HG02870 (cell line): ENCODE measurements around the gene TLN1.

Experiments used
- ATAC-seq: cut with Tn5 transposase; IDR thresholded peaks from one replicate; pipeline ENCODE4 v1.9.1; 2021; ENCODE audit warnings: mild to moderate bottlenecking, moderate library complexity; ENCODE audit not compliant: unreplicated experiment

Gene TLN1

DNA sequence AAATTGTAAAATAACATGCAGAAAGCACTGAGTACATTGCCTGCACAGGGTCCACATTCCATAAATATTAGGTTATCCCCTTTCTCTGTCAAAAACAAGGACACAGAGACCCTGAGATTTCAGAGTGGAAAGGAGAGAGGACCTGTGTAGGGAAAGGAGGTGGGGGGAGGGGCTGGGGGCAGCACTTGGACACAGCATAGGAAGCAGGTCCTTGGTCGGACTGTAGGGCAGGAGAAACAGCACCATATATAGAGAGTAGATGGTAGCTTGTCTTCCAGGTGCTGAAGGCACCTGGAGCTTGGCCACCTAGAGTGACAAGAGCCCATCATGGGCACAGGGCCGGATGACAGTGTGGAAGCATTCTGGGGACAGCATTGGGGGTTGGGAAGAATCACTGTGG lies 44.7 kb downstream of the TLN1 start:
- no peak for ATAC-seq

DNA sequence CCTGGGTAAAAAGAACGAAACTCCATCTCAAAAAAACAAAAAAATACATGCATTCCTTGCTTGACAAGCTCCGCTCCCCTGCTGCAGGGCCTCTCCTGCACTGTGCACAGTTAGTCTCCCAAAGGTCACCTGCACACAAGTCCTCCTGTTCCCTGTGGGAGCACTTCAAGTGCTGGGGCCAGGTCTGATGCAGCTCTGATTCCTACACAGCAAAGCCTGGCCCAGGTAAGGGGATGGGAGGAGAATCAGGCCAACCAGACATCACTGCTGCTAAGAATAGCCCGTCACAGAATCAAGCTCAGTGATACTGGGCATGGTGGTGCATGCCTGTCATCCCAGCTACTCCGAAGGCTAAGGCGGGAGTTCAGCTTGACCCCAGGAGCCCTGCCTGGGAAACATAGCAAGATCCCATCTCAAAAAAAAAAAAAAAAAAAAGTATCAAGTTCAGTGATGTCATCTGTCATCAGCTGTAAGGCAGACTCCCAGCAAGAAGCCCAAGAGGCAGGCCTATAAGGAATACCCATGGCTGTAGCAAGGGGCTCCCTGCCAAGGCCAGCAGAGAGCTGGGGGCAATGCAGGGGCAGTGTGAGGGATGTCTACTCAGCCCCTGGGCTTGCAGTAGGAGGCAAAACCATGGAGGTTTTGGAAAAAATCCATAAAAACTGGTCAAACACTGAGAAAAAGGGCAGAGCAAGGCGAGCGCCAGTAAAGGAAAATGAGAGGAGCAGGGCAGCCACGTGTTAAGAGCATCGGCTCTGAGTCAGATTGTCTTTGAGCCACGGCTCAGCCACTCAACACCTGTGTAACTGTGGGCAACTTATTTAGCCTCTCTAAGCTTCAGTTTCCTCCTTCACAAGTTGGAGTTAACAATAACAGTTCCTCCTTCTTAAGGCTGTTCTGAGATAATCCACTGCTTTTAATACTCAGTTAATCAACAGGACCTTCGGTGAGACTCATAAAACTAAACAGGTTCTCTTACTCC lies 45.5 kb downstream of the TLN1 start:
- ATAC-seq, result no peak

DNA sequence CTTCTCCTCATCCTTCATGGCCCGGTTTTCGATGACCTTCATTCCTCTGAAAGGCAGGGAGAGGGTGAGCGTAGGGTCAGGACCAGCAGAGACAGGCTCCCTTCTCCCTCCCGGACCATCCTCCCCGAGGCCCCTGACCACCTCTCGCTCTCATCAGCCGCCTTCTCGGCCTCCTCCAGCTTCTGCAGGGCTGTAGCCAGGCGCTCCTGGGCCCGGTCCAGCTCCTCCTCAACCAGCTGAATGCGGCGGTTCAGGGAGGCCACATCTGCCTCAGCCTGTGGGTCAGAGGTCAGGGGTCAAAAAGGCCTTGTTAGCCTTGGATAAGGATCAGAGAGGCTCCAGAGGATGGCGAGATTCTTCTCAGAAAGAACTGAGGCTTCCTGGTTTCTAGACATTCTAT lies 46.5 kb downstream of the TLN1 start:
- no peak for ATAC-seq

DNA sequence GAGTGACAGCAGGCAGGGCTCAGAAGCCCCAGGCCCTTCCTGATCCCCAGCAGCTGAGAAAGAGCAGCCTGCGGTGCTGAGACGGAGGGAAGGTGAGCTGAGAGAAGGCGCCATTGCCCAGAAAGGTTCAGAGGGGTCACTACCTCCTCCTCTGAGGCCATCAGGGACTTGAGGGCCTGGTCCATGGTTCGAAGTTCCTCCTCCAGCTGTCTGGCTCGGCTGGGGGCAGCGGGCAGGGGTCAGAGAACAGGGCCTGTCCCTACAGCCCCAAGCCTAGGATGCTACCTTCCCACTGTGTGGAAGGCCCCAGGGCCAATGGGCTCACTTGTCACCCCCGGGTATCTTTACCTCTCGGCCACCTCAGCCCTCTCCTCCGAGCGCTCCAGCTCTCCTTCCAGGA lies 47.1 kb downstream of the TLN1 start:
- no peak for ATAC-seq

DNA sequence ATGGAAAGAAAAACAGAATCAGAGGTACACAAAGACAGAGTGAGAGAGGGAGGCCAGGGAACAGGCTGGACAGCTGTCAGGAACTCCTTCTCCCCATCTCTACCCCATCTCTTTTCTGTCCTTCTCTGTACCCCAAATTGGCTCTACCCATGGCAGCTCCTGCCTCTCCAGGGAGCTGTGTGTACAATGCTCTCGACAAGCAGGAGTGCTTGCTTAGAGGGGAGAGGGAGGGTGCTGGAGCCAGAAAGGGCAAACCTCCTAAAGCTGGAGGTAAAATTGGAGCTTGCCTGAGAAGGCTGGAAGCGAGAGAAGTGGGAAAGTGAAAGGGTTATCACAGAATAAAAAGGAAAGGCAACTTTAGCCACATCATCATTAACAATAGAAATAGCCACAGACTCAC lies 48.7 kb downstream of the TLN1 start:
- ATAC-seq, result no peak

DNA sequence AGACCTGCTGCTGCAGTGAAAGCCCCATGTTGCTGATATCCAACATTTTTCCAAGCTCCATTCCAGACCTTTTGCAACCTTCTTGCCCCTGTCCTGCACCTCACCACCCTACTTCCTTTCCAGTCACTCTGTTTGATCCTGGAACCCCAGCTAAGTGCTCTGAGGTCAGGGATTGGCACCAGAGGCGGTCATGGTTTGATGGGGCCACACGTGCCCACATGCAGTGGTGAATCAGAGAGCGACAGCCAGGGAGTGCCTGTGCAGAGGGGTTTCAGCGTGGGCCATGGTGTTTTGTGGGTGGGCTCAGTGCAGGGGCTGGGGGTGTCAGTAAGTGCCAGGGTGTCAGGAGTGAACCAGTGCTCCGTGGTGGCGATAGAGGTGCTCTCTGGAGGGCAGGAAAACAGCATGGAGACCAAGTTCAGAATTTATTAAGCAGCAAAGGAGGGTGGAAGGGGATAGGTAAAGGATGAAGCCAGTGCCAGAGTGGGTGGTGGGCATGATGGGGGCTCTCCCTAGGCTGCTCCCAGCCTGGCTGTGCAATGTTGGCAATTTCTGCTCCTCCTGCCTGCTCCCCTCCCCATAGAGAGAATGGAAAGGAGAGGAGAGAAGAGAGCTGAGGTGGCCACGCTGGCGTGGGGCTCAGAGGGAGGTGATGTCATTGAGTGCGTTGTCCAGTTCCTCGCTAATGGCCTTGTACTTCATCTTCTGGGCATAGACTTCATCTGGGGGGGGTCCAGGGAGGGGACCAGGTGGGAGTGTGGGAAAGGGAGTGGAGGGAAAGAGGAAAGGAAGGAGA lies 49.3 kb downstream of the TLN1 start:
- no peak for ATAC-seq

DNA sequence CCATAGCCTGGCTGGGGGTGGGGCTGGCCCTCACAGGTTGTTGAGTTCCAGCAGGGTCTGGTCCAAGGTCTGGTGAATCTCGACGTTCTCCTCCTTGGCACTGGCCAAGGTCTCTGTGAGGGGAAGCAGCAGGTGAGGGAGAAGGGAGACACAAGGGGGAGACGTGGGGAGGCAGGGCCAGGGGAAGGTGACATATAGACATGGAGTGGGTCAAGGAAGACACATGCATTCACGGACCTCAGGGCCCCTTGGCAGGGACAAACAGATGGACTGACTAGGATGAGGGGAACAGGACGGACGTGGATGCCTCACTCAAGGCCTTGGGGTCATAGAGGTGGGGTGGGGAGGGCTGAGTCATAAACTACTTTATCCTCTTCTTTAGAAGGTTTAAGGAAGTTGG lies 49.9 kb downstream of the TLN1 start:
- no peak for ATAC-seq

DNA sequence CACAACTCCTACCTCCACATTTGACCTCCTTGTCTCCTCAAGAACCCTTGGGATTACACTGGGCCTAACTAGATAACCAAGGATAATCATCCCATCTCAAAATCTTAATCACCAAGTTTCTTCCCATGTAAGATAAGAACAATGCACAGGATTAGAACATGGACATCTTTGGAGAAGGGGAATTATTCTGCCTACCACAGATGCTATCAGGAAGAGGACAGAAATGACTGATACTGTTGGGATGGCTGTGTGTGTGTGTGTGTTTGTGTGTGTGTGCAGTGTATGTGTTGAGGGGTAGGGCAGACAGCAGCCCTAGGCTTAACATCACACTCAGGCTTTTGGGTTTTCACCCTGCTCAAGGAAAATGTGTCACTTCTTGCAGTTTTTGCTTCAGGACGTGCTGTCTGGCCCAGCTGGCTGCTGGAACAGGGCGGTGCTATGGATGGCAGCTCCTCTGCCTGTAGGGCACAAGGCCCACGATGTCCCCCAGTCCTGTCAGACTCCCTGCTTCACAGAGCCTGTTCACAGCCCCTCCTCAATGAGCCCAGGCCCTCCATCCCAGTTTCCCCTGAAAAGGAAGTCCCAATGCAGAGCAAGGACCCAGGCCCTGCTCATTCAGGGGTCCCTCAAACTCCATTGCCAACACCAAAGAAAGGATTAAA lies 50.5 kb downstream of the TLN1 start:
- ATAC-seq, result no peak

DNA sequence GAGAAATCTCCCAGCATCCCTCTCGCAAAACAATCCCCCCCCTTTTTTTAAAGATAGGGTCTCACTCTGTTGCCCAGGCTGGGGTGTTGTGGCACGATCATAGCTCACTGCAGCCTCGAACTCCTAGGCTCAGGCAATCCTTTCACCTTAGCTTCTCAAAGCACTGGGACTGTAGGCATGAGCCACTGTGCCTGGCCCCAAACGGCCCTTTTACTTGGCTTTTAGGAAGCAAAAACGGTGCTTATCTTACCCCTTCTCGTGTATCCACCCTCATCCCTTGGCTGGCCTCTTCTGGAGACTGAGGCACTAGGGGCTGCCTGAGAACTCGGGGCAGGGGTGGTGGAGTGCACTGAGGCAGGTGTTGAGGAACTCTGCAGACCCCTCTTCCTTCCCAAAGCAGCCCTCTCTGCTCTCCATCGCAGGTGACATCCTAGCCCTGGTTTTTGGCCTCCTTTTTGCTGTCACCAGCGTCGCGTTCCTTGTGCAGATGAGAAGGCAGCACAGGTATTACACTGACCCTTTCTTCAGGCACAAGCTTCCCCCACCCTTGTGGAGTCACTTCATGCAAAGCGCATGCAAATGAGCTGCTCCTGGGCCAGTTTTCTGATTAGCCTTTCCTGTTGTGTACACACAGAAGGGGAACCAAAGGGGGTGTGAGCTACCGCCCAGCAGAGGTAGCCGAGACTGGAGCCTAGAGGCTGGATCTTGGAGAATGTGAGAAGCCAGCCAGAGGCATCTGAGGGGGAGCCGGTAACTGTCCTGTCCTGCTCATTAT lies 51.5 kb downstream of the TLN1 start:
- no peak for ATAC-seq

DNA sequence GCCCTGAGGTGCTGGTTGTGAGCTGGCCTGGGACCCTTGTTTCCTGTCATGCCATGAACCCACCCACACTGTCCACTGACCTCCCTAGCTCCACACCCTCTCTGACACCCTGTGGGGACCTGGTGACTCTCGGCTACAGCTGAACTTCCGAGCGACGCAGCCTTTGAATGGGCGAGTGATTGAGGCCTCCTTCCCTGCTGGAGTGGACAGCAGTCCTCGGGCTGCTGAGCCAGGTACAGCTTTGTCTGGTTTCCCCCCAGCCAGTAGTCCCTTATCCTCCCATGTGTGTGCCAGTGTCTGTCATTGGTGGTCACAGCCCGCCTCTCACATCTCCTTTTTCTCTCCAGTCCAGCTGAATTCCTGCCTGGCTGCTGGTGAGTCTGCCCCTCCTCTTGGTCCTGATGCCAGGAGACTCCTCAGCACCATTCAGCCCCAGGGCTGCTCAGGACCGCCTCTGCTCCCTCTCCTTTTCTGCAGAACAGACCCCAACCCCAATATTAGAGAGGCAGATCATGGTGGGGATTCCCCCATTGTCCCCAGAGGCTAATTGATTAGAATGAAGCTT lies 52.1 kb downstream of the TLN1 start:
- ATAC-seq, result no peak

DNA sequence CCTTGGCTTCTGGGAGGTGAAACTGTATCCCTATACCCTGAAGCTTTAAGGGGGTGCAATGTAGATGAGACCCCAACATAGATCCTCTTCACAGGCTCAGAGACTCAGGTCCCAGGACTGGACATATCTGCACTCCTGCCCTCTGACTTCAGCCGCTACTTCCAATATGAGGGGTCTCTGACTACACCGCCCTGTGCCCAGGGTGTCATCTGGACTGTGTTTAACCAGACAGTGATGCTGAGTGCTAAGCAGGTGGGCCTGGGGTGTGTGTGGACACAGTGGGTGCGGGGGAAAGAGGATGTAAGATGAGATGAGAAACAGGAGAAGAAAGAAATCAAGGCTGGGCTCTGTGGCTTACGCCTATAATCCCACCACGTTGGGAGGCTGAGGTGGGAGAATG lies 52.9 kb downstream of the TLN1 start:
- no peak for ATAC-seq

DNA sequence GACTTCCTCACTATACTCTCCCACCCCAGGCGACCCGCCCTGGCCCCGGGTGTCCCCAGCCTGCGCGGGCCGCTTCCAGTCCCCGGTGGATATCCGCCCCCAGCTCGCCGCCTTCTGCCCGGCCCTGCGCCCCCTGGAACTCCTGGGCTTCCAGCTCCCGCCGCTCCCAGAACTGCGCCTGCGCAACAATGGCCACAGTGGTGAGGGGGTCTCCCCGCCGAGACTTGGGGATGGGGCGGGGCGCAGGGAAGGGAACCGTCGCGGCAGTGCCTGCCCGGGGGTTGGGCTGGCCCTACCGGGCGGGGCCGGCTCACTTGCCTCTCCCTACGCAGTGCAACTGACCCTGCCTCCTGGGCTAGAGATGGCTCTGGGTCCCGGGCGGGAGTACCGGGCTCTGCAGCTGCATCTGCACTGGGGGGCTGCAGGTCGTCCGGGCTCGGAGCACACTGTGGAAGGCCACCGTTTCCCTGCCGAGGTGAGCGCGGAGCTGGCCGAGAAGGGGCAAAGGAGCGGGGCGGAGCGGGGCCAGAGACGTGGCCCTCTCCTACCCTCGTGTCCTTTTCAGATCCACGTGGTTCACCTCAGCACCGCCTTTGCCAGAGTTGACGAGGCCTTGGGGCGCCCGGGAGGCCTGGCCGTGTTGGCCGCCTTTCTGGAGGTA lies 56.1 kb downstream of the TLN1 start:
- ATAC-seq, result no peak

DNA sequence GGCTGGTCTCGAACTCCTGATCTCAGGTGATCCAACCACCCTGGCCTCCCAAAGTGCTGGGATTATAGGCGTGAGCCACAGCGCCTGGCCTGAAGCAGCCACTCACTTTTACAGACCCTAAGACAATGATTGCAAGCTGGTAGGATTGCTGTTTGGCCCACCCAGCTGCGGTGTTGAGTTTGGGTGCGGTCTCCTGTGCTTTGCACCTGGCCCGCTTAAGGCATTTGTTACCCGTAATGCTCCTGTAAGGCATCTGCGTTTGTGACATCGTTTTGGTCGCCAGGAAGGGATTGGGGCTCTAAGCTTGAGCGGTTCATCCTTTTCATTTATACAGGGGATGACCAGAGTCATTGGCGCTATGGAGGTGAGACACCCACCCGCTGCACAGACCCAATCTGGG lies 56.8 kb downstream of the TLN1 start:
- ATAC-seq, result no peak

DNA sequence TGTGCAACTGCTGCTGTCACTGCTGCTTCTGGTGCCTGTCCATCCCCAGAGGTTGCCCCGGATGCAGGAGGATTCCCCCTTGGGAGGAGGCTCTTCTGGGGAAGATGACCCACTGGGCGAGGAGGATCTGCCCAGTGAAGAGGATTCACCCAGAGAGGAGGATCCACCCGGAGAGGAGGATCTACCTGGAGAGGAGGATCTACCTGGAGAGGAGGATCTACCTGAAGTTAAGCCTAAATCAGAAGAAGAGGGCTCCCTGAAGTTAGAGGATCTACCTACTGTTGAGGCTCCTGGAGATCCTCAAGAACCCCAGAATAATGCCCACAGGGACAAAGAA lies 58.0 kb downstream of the TLN1 start:
- ATAC-seq, result no peak

DNA sequence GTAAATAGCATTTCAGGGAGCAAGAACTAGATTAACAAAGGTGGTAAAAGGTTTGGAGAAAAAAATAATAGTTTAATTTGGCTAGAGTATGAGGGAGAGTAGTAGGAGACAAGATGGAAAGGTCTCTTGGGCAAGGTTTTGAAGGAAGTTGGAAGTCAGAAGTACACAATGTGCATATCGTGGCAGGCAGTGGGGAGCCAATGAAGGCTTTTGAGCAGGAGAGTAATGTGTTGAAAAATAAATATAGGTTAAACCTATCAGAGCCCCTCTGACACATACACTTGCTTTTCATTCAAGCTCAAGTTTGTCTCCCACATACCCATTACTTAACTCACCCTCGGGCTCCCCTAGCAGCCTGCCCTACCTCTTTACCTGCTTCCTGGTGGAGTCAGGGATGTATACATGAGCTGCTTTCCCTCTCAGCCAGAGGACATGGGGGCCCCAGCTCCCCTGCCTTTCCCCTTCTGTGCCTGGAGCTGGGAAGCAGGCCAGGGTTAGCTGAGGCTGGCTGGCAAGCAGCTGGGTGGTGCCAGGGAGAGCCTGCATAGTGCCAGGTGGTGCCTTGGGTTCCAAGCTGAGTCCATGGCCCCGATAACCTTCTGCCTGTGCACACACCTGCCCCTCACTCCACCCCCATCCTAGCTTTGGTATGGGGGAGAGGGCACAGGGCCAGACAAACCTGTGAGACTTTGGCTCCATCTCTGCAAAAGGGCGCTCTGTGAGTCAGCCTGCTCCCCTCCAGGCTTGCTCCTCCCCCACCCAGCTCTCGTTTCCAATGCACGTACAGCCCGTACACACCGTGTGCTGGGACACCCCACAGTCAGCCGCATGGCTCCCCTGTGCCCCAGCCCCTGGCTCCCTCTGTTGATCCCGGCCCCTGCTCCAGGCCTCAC lies 58.6 kb downstream of the TLN1 start, which contains the start of gene CA9:
Gene CA9 (plus strand): TSS at position 797 of the 893 bp plus-strand sequence. CDS start 32 bp downstream, at position 829.
- ATAC-seq, result no peak

DNA sequence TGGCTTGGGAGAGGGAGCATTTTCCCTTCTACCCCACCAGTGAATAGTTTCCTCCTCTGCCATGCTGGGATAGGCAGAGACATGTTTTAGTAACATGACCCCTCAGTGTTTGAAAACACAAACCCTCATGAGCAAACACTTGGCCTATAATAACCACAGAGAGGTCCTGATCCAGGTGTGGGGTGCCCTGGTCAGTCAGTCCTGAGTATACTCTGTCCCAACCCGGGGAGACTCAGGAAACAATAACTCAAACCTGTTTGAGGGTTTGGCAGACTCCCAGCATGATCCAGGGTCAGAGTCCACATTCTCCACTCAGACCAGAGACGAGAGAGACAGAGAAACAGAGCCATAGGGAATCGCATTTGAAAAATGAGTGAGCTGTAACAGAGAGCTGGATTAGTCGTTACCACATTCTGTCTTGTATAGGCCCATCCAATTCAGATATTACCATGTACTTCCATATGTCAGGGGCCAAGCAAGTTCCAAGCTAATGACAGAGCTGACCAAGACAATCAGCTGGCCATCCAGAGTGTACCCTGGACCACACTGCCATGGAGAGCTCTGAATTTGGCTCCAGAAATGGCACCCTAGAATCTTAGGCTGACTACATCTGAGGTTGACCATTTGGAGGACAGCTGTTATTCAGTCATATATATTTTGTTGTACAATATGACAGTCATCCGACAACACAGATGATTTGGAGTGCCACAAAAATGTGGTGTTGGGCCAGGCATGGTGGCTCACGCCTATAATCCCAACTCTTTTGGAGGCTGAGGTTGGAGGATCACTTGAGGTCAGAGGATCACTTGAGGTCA lies 62.5 kb downstream of the TLN1 start:
- ATAC-seq, result no peak

DNA sequence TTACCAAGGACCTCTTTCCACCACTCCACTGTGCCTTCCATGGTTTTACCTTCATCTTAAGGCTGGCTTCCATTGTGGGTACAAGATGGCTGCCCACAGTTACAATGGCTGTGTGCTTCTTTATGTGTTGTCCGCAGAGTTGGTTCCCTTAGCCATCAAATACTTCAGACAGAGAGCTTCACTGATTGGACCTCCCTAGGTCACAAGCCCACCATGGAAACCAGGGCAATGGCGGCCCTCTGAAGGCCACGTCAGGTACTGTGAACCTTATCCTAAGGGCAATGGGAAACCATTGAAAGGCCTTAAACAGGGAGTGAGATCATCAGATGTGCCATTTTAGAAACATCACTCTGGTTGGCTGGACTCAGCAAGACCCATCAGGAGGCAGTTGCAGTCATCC lies 64.1 kb downstream of the TLN1 start:
- no peak for ATAC-seq

DNA sequence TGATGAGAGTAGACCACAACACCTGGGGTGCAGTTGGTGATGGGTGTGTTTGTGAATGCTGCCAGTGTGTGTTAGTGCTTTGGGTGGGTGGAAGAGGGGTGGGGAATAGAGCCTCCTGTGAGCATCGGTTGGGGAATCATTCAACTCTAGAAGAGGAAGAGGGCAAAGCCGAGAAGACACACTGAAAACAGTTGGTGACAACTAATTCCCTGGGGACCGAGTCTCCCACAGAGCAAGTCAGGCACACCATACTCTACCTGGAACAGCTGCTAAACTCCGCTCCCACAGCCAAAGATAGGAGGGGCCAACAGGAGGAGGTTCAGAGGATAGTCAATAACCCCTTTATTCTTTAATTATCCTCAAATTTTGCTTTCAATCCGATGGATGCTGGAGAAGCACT lies 65.4 kb downstream of the TLN1 start:
- ATAC-seq, result no peak
